Measurements from ENCODE around the gene ZC3H6. TPM values are rescaled to one million over a fixed set of nuclear protein-coding genes. Genes with fewer than 3 reads are reported as not detected.
A peak's percentile ranks its signal among the peaks of the same experiment; 100 is the strongest.
"Not testable (repeated sequence)": the region's sequence is repeated elsewhere in the genome, so short reads cannot be mapped to it uniquely, and the experiment has no call there.

Gene ZC3H6
- total RNA-seq, 1 donor from 2014 or later, result 3.7 TPM

DNA sequence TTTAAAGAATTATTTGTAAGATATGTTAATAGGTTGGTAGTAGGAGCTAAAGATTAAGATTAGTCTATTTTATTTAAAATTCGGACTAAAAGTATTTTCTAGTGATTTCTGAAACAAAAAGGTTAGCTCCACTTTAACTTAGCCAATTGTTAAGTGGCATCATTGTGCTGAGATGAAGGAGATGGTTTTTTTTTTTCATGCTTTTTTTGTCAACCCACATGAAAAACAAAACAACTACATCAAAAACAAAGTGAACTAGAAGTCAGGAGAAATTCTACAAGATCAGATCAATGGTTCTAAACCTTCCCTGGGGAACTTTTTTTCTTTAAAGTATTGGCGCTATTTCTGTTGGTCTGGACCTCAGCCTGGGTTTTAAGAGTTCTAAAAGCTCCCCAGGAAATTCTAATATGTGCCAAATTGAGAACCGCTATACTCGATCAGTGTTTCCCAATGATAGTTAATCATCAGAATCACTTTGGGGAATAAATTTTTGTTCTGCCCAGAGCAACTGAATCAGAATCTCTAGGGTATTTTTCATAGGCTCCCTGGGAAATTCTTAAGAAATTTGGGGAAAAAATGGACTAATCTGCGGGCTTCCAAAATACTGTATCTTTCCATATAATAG is 2.3 kb downstream of the ZC3H6 start:
- DNase-seq (ENCODE audit: low spot score), result no peak
- ATAC-seq, result no peak

DNA sequence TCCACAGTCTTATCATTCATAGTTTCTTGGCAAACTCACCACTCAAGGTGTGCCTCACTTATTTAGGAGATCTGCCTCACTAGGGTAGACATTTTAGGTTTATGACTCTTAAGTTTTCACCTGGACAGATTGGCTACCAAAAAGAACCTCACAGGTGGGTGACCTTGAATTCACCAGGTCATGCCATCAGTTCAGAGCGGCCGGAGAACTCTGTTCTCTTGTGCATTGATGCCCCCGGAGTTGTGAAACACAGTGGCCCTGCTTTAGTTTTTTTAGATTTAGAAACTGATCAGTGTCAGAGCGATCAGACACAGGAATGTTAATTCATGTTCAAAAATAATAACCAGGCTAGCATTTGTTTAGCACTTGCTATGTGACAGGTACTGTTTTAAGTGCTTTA is 6.7 kb downstream of the ZC3H6 start:
- peak; percentile 76 for ATAC-seq

DNA sequence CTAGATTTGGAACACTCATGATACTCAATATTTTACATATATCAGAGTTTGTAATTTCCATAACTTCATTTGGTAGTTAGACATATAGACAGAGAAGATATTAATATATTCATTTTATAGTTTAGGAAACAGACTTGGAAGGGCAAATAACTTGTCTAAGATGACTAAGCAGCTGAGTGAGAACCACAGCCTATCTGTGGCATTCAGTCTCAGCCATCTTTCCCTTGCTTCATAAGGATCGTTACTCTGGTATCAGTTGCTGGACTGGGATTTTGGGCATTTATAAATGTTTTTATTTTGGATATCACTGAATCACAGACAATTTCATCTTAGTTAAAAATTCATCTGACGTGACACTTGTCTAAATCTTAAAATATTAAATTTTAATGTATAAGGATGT is 8.1 kb downstream of the ZC3H6 start:
- DNase-seq (ENCODE audit: low spot score), result not testable (repeated sequence)
- peak; percentile 32 for ATAC-seq

More for the DNA sequence above, 6.7 kb downstream of the ZC3H6 start:
- not testable (repeated sequence) for DNase-seq (ENCODE audit: low spot score)

DNA sequence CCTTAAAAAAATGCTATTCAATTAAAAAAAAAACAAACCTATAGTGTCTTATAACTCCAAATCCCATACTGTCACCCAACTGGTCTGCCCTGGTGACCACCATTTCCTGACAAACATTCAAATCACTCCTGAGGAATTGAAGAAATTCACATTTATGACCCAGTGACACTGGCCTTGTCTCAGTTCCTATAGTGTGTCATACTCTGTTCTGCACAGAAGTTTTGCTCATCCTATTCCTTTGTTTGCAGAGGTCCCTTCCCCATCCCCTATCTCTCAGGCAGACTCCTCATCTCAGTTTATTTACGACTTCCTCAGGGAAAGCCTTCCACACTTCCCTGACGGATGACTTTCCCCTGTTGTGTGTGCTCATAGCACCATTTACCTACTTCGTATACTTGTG is 14.7 kb downstream of the ZC3H6 start:
- ATAC-seq (no peak), DNase-seq (ENCODE audit: low spot score) (no peak)

DNA sequence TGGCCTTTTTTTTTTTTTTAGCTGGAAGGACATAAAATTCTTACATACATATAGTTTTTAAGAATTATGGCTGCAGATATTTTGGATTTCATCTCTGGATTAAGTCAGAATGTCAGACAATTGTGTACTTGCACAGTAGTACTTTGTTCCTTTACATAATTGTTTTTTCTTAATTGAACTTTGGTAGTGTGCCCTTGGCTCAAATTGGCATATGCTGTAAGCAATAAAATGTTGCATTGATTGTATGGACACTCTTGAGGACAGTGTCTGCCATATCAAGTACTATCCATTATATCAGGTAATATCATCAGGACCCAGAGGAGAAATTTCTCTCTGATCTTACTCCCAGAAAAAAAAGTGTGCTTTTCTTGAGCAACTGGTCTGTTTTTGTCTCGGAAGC is 15.3 kb downstream of the ZC3H6 start:
- ATAC-seq (peak; percentile 75), DNase-seq (ENCODE audit: low spot score) (no peak)

DNA sequence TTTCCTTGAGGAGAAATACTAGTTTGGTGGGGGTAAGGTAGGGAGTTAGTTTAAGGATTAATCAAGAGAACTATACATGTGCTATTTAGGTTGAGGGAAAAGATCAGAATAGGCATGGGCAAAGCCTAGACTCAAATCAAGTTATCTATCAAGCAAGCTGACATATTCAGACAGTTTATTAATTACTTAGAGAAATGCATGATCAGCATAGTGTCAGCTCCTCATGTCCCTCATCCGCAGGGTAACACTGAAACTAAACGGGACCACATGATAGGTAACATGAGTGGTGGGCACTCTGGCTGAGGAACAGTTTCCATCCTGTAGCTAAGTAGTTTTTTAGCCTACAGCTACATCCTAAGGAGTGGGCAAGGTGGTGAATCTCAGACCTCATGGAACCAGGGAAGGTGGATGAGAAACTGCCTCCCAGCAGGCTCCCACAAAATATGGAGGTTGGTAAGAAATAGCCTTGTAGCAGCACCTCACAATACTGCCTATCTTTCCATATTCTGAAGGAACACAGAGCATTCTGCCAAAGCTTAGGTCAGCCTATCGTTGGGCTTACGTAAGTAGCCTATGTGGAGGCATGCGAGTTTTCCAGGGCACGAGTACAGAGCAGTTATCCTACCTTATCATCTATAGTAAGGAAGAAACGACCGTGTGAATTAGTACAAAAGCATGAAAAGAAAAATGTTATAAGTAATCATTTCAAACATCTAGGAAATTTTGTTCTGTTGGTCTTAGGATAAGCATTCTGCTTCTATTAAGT is 18.4 kb downstream of the ZC3H6 start:
- DNase-seq (ENCODE audit: low spot score), result no peak
- no peak for ATAC-seq

DNA sequence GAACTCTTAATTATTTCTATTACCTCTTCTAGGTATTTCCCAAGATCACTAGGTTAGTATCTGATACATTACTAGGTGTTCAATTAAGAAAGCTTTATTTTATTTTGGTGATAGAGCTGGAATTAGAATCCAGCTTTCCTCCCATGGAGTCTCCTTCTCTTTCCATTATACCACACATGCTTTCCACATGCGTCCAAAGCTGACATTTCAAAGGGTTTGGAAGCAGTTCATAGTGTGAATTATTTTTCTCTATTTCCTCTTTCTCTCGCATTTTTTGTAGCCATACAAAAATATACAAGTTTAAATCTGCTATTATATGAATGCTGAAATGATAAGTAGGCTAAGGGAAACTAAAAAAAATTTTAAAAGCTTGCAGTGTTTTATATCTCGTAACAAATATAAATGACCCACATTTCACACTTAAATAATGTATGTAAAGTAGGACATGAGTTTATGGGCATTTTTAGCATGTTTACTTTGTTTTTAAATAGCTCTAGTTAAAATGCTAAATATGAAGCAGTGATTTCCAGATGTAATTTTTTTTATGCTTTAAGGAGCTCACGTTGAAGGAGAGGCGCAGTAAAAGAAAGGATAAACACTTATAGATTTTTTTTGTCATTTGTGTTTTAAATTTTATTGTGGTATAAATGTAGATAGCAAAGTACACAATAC is 20.1 kb downstream of the ZC3H6 start:
- no peak for DNase-seq (ENCODE audit: low spot score)
- ATAC-seq, result no peak

DNA sequence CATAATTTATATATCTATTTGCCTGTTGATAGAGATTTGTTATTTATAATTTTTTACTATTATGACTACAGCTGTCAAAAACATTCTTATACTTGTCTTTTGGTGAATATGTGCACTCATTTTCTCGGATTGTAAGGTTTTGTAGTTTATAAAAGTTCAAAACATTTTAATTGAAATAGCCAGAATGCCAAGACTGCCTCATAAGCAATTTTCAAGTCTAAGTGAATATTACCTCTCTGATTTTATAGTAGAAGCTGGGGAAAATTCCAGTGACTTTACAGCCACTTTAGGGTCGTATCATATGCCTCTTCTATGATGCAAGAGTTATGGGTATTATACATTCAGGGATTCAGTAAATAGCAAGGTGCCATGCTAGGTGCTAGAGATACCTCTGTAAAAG is 21.0 kb downstream of the ZC3H6 start:
- no peak for ATAC-seq

DNA sequence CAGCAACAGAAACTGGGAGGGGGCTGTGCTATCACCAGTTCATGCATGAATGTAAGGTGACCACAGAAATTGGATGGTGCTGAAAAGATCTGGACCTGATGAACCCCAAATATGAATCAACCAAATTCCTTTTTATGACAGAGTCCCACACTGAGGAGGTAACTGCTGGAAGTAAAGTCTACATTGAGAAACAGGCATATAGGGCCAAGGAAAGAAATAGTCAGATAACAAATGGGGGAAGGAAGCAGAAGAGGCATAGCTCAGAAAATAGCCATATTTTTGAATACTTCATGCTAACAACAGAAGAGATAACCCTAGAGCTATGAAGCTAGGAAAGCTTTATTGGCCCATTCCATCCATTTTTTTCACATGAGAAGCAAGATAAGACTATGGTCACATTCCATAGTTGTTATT is 25.8 kb downstream of the ZC3H6 start:
- DNase-seq (ENCODE audit: low spot score), result no peak
- ATAC-seq, result no peak

More for the DNA sequence above, 21.0 kb downstream of the ZC3H6 start:
- DNase-seq (ENCODE audit: low spot score), result no peak

DNA sequence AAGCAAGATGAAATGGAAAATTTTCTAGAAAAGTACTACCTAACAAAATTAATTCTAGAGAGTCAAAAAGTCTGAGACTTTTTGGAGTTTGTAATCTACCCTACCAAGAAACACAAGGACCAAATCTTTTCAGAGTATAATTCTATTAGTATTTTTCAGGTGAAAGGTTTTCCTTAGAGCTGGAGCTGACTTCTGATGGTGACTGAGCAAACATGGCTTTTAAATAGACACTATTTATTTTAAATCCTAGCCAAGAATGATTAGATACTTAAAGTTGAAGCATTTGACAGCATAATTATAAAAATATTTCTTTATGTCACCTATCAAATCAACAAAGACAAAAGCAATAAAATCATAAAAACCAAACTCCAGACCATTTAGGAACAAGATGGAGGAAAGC is 26.6 kb downstream of the ZC3H6 start:
- ATAC-seq (no peak), DNase-seq (ENCODE audit: low spot score) (no peak)

DNA sequence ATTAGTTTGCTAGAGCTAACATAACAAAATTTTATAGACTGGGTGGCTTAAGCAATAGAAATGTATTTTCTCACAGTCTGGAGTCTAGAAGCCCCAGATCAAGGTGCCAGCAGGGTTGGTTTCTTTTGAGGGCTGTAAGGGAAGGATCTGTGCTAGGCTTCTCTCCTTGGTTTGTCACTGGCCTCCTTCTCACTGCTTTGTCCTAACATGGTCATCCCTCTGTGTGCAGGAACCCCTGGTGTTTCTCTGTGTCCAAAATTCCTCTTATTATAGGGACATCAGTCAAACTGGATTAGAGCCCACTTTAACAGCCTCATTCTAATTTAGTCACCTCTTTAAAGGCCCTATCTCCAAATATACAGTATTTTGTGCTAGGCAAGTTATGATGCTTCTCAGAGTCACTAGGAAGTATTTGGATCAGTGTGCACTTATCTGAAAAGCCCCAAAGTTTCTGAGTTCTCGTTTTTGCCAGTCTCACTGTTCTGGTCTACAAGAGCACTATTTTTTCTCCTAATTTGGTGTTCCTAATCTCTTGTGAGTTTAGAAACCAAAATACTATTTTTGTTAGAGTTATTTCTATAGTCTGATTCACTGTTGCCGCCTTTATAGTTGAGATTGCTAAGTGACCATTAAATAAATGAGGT is 29.0 kb downstream of the ZC3H6 start:
- DNase-seq (ENCODE audit: low spot score) (no peak), ATAC-seq (no peak)

DNA sequence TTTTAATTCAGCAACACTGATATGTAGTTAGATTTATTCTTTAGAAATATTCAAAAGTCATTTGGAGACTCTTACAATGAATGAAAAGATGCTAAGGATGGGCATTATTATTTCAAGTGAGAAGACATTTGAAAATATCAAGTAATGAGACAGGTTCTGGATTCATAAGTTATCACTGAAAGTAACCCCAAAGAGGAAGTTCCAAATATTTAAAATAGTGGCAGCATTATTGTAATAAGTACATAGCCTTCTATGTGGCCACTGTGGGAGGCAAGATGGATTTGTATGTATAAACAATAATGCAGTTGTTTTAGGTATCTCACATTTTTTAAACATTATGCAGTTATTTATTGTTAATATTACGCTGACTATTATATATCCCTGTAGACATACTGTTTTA is 29.7 kb downstream of the ZC3H6 start:
- ATAC-seq (no peak), DNase-seq (ENCODE audit: low spot score) (no peak)

DNA sequence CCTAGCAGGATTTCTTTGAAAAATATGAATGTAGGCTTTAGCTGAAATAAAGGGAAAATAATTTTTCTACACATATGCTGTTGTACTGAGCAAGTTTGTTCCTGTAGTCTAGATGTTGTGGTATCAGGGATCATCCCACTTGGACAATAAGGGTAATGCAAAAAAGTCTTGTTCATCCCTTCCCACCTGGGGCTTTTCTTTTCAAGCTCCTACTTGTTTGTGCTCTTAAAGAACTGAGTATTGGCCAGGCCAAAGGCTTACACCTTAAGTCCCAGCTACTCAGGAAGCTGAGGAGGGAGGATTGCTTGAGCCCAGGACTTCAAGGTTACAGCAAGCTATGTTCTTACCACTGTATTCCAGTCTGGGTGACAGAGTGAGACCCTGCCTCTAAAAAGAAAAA is 35.5 kb downstream of the ZC3H6 start:
- DNase-seq (ENCODE audit: low spot score) (no peak), ATAC-seq (no peak)

DNA sequence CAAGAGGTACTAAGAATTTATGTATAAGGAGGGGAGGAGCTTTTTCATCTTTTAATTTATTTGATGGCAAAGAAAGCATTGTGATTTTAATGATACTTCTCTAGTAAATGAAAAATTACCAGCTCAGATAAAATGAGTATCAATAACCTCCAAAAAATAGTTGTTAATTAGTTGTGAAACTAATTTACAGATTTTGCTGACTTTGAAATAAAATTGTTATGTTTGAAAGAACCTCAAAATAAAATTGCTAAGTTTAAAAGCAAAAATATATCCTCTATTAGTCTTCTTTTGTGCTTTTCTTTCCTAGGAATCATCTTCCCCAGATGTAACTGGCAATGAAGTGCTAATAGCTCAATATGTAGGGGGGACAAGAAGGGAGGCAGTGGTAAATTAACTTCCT is 36.5 kb downstream of the ZC3H6 start:
- DNase-seq (ENCODE audit: low spot score) (no peak), ATAC-seq (no peak)

DNA sequence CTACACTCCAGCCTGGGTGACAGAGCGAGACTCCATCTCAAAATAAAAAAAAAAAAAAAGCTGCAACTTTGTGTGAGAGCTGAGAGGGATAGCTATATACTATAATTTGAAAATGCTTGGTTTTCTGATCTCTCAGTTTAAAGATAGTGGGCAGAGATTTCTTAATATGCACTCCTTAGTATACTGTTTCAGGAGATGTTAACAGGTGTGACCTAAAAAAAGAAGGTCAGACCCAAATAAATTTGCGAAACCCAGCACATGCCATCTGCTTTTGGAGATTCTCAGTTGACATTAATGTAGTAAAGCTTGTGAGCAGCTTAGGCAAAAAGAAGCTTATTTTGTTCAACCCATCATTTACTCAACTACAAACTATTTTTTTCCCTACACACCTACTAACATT is 37.4 kb downstream of the ZC3H6 start:
- DNase-seq (ENCODE audit: low spot score) (no peak), ATAC-seq (no peak)

DNA sequence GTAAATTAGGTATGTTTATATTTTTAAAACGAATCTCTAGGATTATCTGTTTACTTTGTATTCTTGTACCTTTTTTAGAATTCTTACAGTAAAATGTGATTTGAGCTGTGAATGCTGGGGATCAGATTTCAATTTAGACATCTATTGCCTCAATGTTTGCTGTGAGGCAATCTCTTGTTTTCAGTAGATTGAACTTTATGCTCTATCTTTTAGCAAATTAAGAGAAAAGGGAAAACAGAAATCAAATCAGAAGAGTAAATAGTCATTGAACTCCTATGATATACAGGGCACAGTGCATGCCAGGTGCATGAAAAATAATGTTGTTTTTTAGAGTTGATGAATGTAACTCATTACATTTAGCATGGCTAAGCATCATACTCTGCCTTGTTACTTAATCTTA is 39.5 kb downstream of the ZC3H6 start:
- peak; percentile 77 for ATAC-seq
- no peak for DNase-seq (ENCODE audit: low spot score)

DNA sequence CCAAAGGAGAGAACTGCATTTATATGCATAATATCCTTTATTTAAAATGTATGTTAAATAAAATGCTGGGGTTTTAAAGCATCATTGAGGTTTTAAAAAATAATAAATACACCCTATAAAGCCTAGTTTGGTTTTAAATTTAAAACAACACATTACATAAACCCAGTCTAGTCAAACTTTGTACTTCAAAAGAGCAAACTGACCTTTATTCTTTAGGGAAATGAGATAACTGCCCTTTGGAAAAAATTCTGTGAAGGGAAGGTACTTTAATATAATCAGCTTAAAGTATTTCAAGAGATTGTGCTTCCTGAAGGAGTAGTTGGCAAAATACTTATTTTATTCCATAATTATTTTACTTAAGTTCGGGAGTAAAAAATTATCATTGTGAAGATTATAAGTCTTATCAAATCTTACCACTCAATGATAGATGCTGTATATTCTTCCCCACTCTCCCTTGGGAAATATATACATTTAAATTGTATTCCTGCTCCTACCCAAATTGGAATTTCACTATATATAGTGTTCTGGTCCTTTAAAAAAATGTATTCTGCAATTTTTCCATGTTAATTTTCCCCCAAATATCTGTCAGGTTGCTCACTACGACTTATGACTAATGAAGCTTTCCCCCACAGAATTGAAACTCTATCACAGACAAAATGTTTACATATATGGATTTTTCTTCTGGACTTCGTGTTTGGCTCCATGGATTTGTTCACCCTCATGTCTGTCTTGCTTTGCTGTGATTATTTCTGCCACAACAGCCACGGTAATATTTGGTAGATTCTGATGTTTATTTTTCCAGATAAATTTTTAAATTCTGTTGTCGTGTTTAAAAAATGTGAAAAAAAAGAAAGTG is 42.1 kb downstream of the ZC3H6 start:
- ATAC-seq (peak; percentile 64), DNase-seq (ENCODE audit: low spot score) (no peak)

DNA sequence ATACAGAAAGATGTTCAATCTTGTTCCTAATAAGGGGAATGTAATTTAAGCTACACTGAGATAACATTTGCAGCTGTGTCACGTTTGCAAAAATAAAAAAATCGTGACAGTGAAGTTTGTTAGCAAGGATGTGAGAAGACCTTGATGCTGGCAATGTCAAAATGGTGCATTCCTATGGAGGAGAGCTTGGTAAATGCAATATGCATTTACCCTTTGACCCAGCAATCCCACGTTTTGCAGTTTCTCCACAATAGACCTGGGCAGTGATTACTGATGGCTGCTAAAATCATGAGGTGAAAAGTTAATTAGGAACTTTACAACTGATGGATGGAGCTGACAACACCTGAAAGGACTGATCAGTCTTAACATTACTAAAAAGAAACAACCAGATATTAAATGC is 43.1 kb downstream of the ZC3H6 start:
- ATAC-seq, result no peak
- DNase-seq (ENCODE audit: low spot score), result no peak

DNA sequence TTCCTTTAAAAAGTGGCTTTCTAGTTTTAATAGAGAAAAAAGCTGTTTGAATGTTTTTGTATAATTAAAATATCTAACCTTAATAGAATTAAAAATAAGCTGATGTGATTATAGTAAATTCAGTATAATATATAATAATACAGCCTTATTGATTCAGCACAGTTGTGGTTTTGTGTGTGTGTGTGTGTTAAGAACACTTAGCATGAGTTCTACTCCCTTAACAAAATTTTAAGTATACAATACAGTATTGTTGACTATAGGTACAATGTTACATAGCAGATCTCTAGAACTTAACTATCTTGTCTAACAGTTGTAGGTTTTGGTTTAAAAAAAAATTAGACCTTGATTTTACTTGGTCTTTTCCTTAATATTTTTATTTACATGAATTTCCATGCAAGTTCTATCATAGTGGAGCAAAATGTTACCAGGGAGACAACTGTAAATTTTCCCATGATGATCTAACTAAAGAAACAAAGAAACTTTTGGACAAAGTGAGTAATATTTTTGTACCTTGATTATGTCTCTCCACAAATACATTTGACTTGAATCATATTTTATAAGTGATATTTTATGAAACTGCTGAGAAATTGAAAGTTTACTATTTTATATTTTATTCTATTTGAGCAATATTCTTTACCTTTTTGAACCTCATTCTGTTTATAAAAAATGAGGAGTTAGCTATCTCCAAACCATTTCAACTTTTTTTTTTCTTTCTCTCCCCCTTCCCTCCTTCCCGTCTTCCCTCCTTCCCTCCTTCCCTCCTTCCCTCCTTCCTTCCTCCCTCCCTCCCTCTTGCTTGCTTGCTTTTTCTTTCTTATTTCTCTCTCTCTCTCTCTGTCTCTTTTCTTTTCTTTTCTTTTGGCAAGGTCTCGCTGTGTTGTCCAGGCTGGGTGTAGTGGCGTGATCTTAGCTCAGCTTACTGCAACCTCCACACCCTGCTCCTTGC is 46.3 kb downstream of the ZC3H6 start:
- ATAC-seq, result no peak
- DNase-seq (ENCODE audit: low spot score), result no peak

DNA sequence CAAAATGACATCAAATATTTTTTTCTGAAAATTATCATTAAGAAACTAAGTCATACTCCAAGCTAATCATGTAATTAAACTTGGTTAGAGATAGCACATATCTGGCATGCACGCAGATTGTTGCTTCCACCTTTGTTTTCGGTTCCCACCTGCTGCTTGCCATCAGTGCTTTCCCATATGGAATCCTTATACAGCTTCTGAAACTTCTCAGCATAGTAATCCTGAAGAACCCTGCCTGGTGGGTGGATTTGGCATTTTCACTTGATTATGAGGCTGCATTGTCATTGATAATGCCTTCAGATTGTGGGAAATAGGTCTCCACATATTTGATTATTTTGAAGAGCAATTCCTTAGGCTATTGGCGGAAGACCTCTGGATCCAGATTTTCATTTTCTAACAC is 47.5 kb downstream of the ZC3H6 start:
- DNase-seq (ENCODE audit: low spot score) (no peak), ATAC-seq (no peak)

Measured in left lobe of liver (tissue), 2 donors.